MCF 10A (cell line): ENCODE results near the gene ELP4. TPM values are rescaled to one million over a fixed set of nuclear protein-coding genes. Genes with fewer than 3 reads are reported as not detected.

Source experiments
- BruUV-seq: library from RNA; stranded (reverse); fragments of 400-500 nt; replicated peaks from 2 replicates; lab custom pipeline; 2021; lab: Mats Ljungman, UMichigan
- CTCF ChIA-PET: fragments of 300-600 bp; sonication (Branson Sonifier 250); formaldehyde crosslinking; extraction: SDS; loops from one replicate; lab custom pipeline; 2021; ENCODE audit warnings: antibody characterized with exemption, inconsistent platforms; lab: Yijun Ruan, JAX
- POLR2A ChIA-PET: fragments of 300-600, 350-650 bp; sonication (Branson Sonifier 250); formaldehyde crosslinking; extraction: SDS; loops from one replicate; lab custom pipeline; 2020; ENCODE audit warnings: antibody characterized with exemption, inconsistent platforms; lab: Yijun Ruan, JAX
- DNase-seq: peaks from one replicate; pipeline ENCODE4 v3.0.0-alpha.2; 2018; ENCODE audit not compliant: unreplicated experiment
- H3K27ac Mint-ChIP-seq: one replicate; pipeline ENCODE4 v1.8.0; 2022; ENCODE audit warnings: mild to moderate bottlenecking, low read depth, mixed read lengths; ENCODE audit not compliant: unreplicated experiment
- H3K27me3 Mint-ChIP-seq: one replicate; pipeline ENCODE4 v1.8.0; 2022; ENCODE audit warnings: mixed read lengths; ENCODE audit not compliant: insufficient read depth, unreplicated experiment
- H3K36me3 Mint-ChIP-seq: one replicate; pipeline ENCODE4 v1.8.0; 2022; ENCODE audit warnings: mild to moderate bottlenecking, moderate library complexity, mixed read lengths; ENCODE audit not compliant: insufficient read depth, unreplicated experiment
- H3K4me1 Mint-ChIP-seq: one replicate; pipeline ENCODE4 v1.8.0; 2022; ENCODE audit warnings: mixed read lengths; ENCODE audit not compliant: insufficient read depth, unreplicated experiment
- H3K4me3 Mint-ChIP-seq: one replicate; pipeline ENCODE4 v1.8.0; 2022; ENCODE audit warnings: mild to moderate bottlenecking, moderate library complexity, mixed read lengths; ENCODE audit not compliant: unreplicated experiment
- H3K9me3 Mint-ChIP-seq: one replicate; pipeline ENCODE4 v1.8.0; 2022; ENCODE audit warnings: mixed read lengths; ENCODE audit not compliant: unreplicated experiment
- CTCF ChIP-seq: fragments of 200-600 bp; IDR thresholded peaks from one replicate; pipeline ENCODE4 v1.8.0; 2022; ENCODE audit warnings: antibody characterized with exemption, mild to moderate bottlenecking; ENCODE audit not compliant: unreplicated experiment
- intact Hi-C: fragments of 100-400 bp; cut with micrococcal nuclease; formaldehyde crosslinking; loops from 2 replicates; pipeline ENCODE4 v1.14.1; 2022
- total RNA-seq: library from RNA; stranded (reverse); gene quantifications from 2 replicates; pipeline ENCODE4 v1.2.3, GENCODE V29; 2022

ELP4 gene
- total RNA-seq, 1 experiment from 2014 or later = 18.3 TPM

- ChIA-PET CTCF (interaction anchor here (0.6 to 1.0 kb wide), 5 partner anchors 9 to 224 kb away, joined by 3 to 6 read pairs (median 3); no protein-coding TSS in a partner anchor), POLR2A (interaction anchor here (2.0 kb wide), 1 partner anchor 9 kb away, joined by 17 read pairs; no protein-coding TSS in a partner anchor)
- intact Hi-C loops = loop anchor here (5.0 to 10.0 kb wide), 2 partner anchors 119 to 139 kb away; partner anchors contain the start of genes ELP4 and IMMP1L
Observed at GRCh38 chr11:31646216-31646615, 136.6 kb downstream of the ELP4 start.

GRCh38 chr11:31649129-31649966, 139.8 kb downstream of the ELP4 start:
- POLR2A ChIA-PET = no interaction called here
- Mint-ChIP-seq H3K27ac (no peak overlapping the region), H3K4me3 (no peak overlapping the region), H3K36me3 (no peaks in the 10 kb centered on the region), H3K9me3 (no peaks in the 10 kb centered on the region), H3K4me1 (peaks cover 6% of the 10 kb centered on the region), H3K27me3 (no peaks in the 10 kb centered on the region)
- CTCF ChIA-PET = interaction anchor here (0.8 to 2.1 kb wide), 3 partner anchors 8 to 648 kb away, joined by 3 to 9 read pairs (median 4); no protein-coding TSS in a partner anchor
- no peak for TF ChIP-seq CTCF
- DNase-seq = no peak
- no TSS peak for BruUV-seq
- intact Hi-C loops = loop anchor here (5.0 to 10.0 kb wide), 2 partner anchors 115 to 142 kb away; partner anchors contain the start of genes ELP4 and IMMP1L

More at GRCh38 chr11:31646216-31646615, 136.6 kb downstream of the ELP4 start:
- DNase-seq = peak; percentile 33
- peaks cover 11% of the 10 kb centered on the region for H3K4me1 Mint-ChIP-seq
- BruUV-seq = TSS peak; percentile 36
- H3K9me3 Mint-ChIP-seq = no peaks in the 10 kb centered on the region
- H3K27me3 Mint-ChIP-seq = no peaks in the 10 kb centered on the region
- H3K4me3 Mint-ChIP-seq = no peak overlapping the region
- H3K36me3 Mint-ChIP-seq = no peaks in the 10 kb centered on the region
- TF ChIP-seq CTCF = no peak
- H3K27ac Mint-ChIP-seq = peak overlapping the region; percentile 63

GRCh38 chr11:31651208-31651607, 141.6 kb downstream of the ELP4 start:
- DNase-seq = no peak
- Mint-ChIP-seq H3K27ac (no peak overlapping the region), H3K4me1 (peaks cover 11% of the 10 kb centered on the region), H3K4me3 (no peak overlapping the region), H3K27me3 (no peaks in the 10 kb centered on the region), H3K36me3 (no peaks in the 10 kb centered on the region), H3K9me3 (no peaks in the 10 kb centered on the region)
- CTCF ChIA-PET = interaction anchor here (2.1 kb wide), 1 partner anchor 10 kb away, joined by 9 read pairs; no protein-coding TSS in a partner anchor
- POLR2A ChIA-PET = no interaction called here
- TF ChIP-seq CTCF = no peak
- intact Hi-C loops = no loop called here
- no TSS peak for BruUV-seq

- TF ChIP-seq CTCF = no peak
- CTCF ChIA-PET = no interaction called here
- Mint-ChIP-seq H3K36me3 (no peaks in the 10 kb centered on the region), H3K27me3 (no peaks in the 10 kb centered on the region), H3K9me3 (no peaks in the 10 kb centered on the region), H3K4me3 (no peak overlapping the region), H3K27ac (no peak overlapping the region), H3K4me1 (peaks cover 11% of the 10 kb centered on the region)
- intact Hi-C loops = no loop called here
- POLR2A ChIA-PET = no interaction called here
- no TSS peak for BruUV-seq
- DNase-seq = no peak
Observed at GRCh38 chr11:31651822-31652221, 142.3 kb downstream of the ELP4 start.
